Dermis microvascular lymphatic vessel endothelial cell (primary cell): Measurements from ENCODE around the gene PTER. TPM values are rescaled to one million over a fixed set of nuclear protein-coding genes. Genes with fewer than 3 reads are reported as not detected.

Experiments used
- DNase-seq, 2 donors: peaks; one replicate each; pipeline versions ENCODE4 v3.0.0 to v3.0.0-alpha.2; 2010; ENCODE audit warnings: low read depth in 2 of 2
- total RNA-seq: library from RNA; depleted of rRNA; stranded (reverse); fragments of >200 nt; gene quantifications from 2 replicates; pipeline ENCODE4 v1.2.1, GENCODE V29; 2014

PTER gene
- total RNA-seq, 1 donor from 2014 or later, result 8.3 TPM

DNA sequence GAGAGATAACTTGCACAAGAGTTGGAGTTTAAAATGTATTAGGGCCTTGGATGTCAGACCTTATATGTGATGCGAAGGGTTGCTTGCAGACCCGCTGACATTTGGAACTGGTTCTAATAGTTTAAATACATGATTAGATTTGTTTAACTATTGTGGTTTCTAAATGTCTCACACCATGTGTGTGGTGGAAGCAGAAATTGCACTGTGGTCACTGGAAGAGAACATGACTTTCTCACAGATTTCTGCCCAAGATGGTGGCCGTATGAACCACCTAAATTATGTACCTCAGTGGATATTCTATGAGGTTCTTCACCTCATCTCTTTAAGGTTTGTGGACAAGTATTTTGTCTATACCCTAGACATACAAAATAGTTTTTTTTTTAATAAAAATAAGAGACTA, 93.0 kb downstream of the PTER start:
- no peak for DNase-seq

- no peak for DNase-seq
Observed at GRCh38 chr10:16536155-16536554, 99.3 kb downstream of the PTER start.

- no peak for DNase-seq
Observed at GRCh38 chr10:16544099-16544498, 107.3 kb downstream of the PTER start.

DNA sequence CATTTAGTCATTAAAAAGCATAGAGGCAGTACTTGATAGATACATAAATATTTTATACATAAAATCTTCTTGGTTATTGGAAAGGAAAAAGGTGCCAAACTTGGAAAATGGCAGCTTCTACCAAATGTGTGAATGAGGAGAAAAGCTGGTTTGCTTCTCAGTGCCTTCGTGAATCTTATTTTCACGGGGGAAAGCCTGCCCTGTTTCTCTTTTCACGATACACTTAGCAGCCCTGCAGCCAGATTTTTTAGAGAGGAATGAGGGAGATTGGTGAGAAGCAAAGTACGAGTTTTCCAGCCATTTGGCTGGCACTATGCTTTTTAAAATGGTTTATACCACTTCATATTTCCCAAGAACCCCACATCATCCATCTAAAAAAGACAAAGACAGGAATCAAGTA, 107.8 kb downstream of the PTER start:
- DNase-seq, result no peak

- DNase-seq, result peak in 1 of 2 donors; percentile 48
Observed at GRCh38 chr10:16545116-16545736, 108.4 kb downstream of the PTER start.

DNA sequence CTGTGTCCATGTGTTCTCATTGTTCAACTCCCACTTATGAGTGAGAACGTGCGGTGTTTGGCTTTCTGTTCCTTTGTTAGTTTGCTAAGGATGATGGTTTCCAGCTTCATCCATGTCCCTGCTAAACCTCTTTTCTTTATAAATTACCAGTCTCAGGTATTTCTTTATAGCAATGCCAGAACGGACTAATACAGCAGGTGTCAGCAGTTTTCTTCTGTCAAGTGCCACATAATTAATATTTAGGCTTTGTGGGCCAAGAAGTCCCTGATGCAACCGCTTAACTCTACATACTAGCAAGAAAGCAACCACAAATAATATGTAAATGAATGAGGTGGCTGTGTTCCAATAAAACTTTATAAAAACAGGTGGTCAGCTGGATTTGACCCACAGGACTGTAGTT, 111.2 kb downstream of the PTER start:
- DNase-seq, result no peak

DNA sequence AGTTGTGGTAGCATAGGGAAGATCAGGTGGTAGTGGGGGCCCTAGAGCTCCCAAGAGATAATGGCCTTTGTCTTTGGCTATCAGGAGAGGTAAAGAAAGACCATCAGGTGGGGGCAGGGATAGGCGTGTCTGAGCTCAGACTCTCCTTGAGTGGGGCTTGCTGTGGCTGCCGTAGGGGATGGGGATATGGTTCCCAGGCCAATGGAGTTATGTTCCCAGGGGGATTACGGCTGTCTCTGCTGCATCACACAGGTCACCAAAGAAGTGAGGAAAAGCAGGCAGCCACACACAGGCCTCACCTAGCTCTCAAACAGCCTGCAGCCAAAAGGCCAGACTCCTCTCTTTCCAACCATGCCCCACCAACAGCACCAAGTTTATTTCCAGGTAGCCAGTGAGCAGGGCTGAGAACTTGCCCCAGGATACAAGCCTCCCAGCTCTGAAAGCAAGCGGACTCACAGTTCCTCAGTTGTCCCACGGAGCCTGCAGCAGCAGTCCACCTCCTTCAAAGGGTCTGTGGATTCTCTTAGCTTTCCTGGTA, 122.5 kb downstream of the PTER start:
- no peak for DNase-seq

DNA sequence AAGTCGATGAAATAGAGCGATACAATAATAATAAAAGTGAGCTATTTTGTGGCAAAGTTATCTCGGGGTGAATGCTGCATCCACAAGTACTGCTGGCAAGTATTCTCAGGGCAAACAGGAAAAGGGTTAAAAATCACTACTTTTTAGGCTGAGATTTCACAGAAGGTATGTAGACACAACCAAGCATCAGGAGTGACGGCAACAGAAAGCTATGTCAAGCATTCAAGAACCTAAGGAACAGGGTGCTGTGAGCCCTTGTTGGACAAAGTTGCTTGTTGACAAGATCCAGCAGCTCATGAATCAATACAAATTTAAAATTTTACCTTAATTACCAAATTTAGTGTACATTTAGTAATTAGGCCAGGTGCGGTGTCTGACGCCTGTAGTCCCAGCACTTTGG, 126.1 kb downstream of the PTER start:
- DNase-seq, result no peak

Other genes with a start within 250 kb of the PTER start
- 0.39 and 0.76 TPM in 2 replicates for gene C1QL3, start 84.9 kb downstream of the PTER start, total RNA-seq